Embryonic facial prominence (tissue), 1 donor: ENCODE measurements around the gene UGP2.
A peak's percentile ranks its signal among the peaks of the same experiment; 100 is the strongest.

Source experiments
- DNase-seq: peaks from one replicate; pipeline ENCODE4 v3.0.0-alpha.2; 2016; ENCODE audit errors: extremely low spot score

Gene UGP2

GRCh38 chr2:63865159-63865799, 23.6 kb downstream of the UGP2 start:
- no peak for DNase-seq

DNA sequence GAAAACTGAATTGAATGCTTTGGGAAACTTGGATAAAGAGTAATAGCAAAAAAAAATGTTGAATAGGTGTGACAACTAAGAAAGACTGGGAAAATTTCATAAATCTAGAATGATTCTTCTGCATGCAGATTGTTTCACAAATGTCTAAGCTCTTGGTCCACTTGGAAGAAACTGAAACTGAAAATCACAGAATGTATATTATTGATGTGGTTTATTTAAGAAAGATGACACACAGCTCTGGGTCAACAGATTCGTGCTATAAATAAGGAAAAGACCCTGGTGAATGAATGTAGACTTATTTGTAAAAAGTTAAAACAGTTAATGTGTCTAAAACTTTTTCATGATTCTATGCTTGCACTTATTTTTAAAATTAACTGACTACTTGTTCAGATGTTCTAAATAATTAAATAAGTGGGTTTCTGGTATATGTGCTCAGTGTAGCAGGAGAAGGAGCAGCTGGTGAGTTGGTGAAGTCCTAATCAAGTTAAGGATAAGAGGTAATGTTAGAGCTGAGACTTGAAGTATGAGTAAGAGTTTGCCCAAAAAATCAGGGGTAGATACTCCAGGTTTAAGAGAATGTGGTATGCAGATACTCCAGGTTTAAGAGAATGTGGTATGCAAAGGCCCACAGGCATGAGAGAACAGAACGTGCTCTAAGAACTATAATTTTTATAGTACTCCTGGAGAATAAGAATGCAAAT, 24.5 kb downstream of the UGP2 start:
- no peak for DNase-seq

DNA sequence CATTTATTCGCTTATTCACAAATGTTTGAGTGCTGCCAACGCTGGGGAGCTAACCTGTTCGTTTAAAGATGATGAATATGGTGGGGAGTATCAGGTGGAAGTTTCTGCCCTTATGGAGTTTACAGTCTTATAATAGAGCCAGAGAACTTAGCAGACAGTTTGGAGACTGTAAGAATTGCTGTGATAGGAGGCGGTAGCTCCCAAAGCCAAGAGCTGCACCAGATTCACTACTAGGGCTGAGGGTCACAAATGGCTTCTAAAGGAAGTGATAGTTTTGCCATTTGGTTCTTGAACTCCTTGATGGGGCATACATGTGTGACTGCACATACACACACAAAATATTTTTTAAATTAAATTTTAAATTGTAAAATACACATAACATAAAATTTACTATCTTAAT, 29.0 kb downstream of the UGP2 start:
- DNase-seq = no peak

GRCh38 chr2:63871864-63872263, 30.2 kb downstream of the UGP2 start:
- DNase-seq = no peak

- no peak for DNase-seq
These were observed 31.1 kb downstream of the UGP2 start for GRCh38 chr2:63872571-63873328.

- no peak for DNase-seq
These were observed 32.8 kb downstream of the UGP2 start for GRCh38 chr2:63874204-63875130.

DNA sequence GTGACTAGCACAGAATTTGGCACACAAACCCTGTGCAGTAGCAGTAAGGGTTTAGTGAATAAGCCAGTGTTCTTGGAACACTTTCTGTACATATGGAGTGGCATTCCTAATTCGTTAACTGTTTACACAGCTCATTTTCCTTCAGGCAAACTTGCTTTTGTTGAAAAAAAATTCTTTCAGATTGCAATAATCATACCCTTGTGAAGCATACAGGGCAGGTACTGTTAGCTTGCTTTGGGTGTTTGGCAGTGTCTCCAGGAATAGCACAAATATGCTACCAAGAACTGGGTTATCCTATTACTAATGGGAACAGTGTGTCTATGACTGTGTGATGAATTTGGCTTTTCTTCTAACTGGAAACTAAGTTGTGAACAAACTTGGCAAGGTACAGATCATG, 33.4 kb downstream of the UGP2 start:
- DNase-seq = peak; percentile 27

GRCh38 chr2:63875559-63876245, 34.0 kb downstream of the UGP2 start:
- no peak for DNase-seq

GRCh38 chr2:63876311-63876710, 34.6 kb downstream of the UGP2 start:
- DNase-seq = no peak

DNA sequence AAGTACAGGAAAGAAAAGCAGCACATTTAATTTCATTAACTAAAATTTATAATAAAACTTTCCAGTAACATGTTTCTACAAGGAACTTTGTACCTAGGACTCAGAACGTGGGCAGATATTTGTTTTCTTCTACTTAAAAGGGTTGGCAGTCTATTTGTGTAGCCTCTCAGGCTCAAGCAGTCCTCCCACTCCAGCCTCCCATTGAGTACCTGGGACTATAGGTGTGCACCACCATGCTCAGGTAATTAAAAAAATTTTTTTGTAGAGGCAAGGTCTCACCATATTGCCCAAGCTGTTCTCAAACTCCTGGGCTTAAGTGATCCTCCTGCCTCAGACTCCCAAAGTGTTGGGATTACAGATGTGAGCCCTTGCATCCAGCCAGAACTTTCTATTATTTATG, 36.8 kb downstream of the UGP2 start:
- no peak for DNase-seq

DNA sequence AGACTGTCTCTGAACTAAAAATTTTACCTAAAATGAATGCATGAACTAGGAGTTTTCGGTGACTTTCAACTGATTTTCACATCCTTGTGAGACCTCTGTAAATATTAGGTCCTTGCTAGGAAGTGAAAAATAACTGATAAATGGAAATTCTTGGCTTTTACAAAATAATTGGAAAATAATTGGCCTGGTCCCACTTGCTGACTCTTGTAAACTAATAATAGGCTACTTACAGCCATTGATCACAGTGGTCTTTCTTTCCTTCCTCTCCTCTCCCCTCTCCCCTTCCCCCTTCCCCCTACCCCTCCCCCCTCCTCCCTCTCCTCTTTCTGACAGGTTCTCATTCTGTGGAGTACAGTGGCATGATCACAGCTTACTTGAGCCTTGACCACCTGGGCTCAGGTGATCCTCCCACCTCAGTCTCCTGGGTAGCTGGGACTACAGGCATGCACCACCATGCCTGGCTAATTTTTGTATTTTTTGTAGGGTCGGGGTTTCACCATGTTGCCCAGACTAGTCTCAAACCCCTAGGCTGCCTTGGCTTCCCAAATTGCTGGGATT, 38.3 kb downstream of the UGP2 start:
- DNase-seq = no peak

DNA sequence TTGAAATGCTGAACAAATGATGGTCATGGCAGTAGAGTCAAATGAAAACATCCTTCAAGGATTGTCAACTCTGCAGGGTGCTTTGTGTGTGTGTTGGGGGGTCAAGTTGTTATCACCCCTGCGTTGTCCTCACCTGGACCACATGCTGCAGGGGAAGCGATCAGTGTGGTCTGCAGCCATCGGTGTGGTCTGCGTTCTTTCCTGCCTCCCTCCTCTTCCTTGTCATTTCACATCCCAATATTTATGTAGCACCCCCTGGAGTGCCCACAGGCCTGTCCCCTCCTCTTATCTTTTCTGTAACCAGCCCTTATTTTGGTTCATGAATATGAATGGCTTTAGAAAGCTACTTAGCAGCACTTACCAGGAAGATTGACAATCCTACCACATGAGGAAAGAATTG, 38.9 kb downstream of the UGP2 start:
- DNase-seq = no peak

DNA sequence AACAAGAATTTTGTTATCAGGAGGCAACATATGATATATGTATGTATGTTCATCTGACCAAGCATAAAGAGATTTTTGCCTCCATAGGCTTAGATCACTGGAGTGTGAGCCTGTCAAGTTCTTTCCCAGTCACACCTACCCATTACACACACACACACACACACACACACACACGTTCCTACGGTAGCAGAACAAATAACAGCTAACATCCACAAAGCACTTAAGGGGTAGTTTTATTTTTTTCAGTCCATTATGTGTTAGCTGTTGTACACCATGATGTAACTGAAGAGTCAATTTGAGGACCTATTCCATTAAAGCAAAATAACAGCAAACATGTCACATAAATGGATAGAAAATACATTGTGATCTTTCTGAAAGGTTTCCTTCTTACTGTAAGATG, 39.5 kb downstream of the UGP2 start:
- DNase-seq = no peak

DNA sequence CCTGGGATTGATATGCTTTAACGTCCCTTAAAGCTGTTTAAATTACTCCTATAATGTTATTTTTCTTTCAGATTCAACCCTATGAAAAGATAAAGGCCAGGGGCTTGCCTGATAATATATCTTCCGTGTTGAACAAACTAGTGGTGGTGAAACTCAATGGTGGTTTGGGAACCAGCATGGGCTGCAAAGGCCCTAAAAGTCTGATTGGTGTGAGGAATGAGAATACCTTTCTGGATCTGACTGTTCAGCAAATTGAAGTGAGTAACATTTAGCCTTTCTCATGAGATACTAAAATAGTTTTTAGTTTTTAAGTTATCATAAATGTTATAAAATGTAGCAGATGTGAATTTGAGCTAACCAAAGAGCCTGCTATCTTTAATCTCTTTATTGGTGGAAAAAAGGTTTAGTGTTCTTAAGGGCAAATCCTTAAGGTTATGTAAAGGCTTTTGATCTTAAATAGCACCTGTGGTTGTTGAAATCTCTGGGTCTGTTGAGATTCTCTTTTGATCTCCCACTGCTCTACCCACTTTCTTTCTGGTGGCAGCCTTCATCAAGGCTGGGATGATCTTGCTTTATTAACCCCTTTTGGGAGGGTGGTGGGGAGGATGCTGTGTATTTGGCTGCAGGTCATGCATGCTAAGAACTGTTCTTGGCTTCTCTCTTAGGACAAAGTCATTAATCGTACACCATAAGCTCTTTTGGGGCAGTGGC, 40.9 kb downstream of the UGP2 start:
- DNase-seq = no peak

GRCh38 chr2:63886445-63886844, 44.7 kb downstream of the UGP2 start:
- no peak for DNase-seq

DNA sequence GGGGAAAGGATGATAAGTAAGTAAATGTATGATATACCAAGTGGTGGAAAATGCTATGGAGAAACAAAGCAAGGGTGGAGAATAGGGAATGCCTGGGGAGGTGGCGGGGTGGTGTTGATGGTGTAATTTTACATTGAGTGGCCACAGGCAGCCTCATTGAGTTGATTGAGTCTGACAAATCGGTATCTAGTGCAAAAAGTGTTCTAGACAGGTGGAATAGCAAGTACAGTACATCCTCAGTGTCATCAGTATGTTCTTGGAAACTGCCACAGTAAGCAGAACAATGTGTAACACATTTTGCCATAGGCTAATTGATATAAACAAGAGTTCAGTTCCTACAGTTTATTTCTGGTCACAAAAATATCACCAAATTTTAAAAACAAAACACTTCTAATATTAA, 46.4 kb downstream of the UGP2 start:
- DNase-seq = no peak

DNA sequence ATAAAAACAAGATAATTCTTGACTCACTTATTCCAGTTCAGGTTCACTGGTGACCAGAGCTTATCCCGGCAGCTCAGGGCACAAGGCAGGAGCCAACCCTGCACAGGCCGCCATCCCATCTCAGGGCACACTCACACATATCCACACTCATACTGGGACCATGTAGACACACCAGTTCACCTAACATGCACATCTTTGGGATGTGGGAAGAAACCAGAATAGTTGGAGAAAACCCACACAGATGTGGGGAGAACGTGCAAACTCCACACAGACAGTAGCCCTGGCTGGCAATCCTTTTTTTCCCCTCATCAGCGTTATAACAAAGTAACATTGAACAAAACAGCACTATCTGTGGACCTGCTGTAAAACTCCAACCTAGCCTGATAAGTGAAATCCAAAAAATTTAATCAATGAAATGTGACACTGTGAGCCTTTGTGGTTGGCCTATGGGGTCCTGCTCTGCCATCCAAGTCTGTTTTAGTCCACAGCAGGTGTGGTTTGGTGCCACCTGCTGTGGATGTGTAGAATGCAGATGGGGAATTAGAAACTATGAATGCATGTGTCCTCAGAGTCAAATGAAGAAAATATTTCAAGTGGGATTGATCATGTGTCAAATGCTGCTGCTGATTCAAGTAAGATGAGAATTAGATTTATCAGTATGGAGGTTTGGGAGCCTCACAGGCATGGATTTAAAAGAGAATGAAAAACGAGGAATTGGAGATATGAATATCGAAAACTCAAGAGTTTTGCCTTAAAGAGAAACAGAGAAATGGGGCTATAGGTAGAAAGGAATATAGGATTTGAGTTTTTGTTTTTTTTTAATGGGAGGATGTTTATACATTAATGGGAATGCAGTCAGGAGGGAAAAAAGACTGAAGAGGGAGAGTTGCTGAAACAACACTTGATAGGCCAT, 47.0 kb downstream of the UGP2 start:
- DNase-seq = no peak

DNA sequence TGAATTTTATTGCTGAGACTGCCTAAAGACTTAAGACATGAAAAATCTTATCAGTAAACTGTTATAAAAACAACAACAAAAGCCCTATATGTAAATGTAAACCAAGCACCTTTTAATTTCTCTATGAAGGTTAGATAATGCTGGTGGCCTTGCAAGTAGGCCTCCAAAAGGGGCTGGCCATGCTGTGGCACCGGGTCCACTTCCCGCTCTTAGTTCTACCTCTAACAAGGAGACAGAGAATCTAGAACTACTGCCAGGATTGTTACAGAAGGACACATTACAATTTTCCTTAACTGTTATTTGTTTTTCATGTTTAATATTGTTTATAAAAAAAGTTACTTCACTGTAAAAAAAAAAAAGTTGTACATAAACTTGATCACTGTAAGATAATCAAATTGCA, 49.0 kb downstream of the UGP2 start:
- DNase-seq = no peak

- DNase-seq = no peak
These were observed 49.9 kb downstream of the UGP2 start for GRCh38 chr2:63891488-63892030.
